ENCODE data around the gene SDF4.

SDF4 gene

GRCh38 chr1:1244192-1244811 is 12.5 kb upstream of the SDF4 start:
- in situ Hi-C loops (cut with MboI; ENCODE audit: low pct_unique_long_range_greater_than_20kb, low sequenced_read_pairs) = loop anchor here (25.0 kb wide), 1 partner anchor 107 kb away; no protein-coding TSS in a partner anchor
- no peak for DNase-seq

DNA sequence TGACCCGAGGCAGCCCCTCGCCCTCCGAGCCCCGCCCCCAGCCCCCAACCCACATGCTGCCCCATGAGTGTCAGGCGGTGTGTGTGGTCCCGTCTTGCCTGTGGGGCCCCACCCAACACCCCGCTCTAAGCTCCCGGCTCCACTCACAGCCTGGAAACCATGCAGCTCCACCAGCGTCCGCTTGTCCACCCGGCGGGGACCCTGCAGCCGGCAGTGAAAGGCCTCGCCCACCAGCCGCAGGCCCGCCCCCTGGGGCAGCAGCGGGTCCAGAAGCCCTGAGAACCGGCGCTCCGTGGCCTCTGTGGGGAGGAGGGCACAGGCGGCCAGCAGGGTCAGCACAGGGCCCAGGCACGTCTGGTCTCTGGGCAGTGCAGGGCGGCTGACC is 12.0 kb upstream of the SDF4 start:
- no peak for DNase-seq
- in situ Hi-C loops (cut with MboI; ENCODE audit: low pct_unique_long_range_greater_than_20kb, low sequenced_read_pairs) = loop anchor here (25.0 kb wide), 1 partner anchor 106 kb away; no protein-coding TSS in a partner anchor

- in situ Hi-C loops (cut with MboI; ENCODE audit: low pct_unique_long_range_greater_than_20kb, low sequenced_read_pairs) = loop anchor here (25.0 kb wide), 1 partner anchor 106 kb away; no protein-coding TSS in a partner anchor
- no peak for DNase-seq
These were observed 11.5 kb upstream of the SDF4 start for GRCh38 chr1:1243266-1243660.

DNA sequence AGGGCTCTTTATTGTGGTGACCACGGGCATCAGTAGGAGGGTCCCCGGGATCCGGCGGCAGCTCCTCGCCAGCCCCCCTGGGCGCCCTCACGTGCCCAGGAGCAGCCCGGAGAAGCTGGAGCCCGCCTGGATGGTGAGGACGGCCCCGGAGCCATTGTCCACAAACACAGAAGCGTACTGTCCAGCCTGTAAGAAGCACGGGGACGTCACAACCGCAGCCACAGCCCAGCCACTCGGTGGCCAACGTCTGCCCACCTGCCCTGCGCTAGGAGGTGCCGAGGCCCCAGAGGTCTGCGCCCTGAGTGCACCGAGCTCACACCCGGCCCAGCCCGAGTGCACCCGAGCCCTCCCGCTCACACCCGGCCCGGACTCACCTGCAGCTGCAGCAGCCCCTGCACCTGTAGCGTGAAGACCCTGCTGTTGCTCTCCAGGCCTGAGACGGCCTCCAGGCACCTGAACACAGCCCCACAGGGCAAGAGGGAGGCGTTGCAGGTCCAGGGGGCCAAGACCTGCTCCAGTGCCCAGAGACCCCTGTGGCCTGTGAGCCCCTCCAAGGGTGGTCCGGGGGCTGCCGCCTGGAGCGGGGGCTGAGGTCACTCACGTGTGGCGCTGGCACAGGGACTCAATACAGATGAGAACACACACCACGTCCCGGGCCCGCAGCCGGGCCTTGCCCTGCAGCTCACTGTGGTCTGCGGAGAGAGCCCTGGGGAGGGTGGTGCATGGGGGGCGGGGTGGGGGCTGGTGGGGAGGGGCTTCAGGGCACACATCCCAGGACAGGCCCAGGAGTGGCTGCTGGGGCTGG is 10.9 kb upstream of the SDF4 start:
- no peak for DNase-seq
- in situ Hi-C loops (cut with MboI; ENCODE audit: low pct_unique_long_range_greater_than_20kb, low sequenced_read_pairs) = loop anchor here (25.0 kb wide), 1 partner anchor 105 kb away; no protein-coding TSS in a partner anchor

DNA sequence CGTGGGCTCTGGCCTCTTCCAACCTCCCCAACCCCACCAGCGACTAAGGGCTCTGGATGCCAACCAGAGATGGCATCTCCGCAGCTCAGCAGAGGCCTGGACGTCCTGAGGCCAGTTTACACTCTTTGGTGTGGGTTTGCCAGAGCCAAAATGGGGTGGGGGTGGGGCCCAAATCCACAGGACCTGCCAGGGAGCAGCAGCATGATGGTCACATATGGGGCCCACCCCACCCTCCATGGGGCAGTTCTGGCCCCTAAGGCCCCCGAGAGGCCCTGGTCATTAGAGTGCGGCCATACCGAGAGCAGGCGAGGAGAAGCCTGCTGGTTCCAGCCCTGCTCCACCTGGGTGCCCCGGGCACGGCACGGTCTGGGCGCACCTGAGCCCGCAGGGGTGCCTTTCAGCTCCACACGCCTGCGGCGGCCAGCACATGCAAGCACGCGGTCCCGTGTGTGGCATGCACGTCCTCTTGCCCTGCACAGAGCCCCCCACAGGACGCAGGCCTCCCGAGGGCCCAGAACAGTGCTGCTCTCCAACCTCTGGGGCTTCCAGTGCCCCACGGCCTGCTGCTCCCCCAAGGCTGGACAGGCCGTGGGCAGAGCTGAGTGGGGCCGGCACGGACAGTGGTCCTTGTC is 9.9 kb upstream of the SDF4 start:
- DNase-seq = no peak
- in situ Hi-C loops (cut with MboI; ENCODE audit: low pct_unique_long_range_greater_than_20kb, low sequenced_read_pairs) = loop anchor here (25.0 kb wide), 1 partner anchor 104 kb away; no protein-coding TSS in a partner anchor

GRCh38 chr1:1240822-1241587 is 9.2 kb upstream of the SDF4 start:
- no peak for DNase-seq
- in situ Hi-C loops (cut with MboI; ENCODE audit: low pct_unique_long_range_greater_than_20kb, low sequenced_read_pairs) = loop anchor here (25.0 kb wide), 1 partner anchor 104 kb away; no protein-coding TSS in a partner anchor

DNA sequence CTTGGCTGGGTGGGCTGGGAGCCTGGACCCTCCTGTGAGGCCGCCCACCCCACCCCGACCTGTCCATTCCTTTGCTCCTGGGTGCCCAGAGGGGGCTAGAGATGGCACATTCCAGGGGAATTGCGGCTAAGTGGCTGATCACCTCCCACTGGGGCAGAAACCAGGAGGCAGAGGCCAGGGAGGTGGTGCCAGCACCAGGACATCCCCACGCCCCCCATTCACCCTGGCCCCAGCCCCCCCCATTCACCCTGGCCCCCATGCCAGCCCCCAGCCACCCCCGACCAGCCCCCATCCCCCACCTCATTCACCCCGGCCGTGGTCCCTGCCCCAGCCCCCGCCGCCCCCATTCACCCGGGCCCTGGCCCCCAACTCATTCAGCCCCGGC is 8.5 kb upstream of the SDF4 start:
- DNase-seq = no peak
- in situ Hi-C loops (cut with MboI; ENCODE audit: low pct_unique_long_range_greater_than_20kb, low sequenced_read_pairs) = loop anchor here (25.0 kb wide), 1 partner anchor 103 kb away; no protein-coding TSS in a partner anchor

GRCh38 chr1:1239614-1240347 is 8.0 kb upstream of the SDF4 start:
- in situ Hi-C loops (cut with MboI; ENCODE audit: low pct_unique_long_range_greater_than_20kb, low sequenced_read_pairs) = loop anchor here (25.0 kb wide), 1 partner anchor 102 kb away; no protein-coding TSS in a partner anchor
- no peak for DNase-seq

- in situ Hi-C loops (cut with MboI; ENCODE audit: low pct_unique_long_range_greater_than_20kb, low sequenced_read_pairs) = loop anchor here (25.0 kb wide), 1 partner anchor 102 kb away; no protein-coding TSS in a partner anchor
- DNase-seq = no peak
These were observed 7.4 kb upstream of the SDF4 start for GRCh38 chr1:1239227-1239613.

DNA sequence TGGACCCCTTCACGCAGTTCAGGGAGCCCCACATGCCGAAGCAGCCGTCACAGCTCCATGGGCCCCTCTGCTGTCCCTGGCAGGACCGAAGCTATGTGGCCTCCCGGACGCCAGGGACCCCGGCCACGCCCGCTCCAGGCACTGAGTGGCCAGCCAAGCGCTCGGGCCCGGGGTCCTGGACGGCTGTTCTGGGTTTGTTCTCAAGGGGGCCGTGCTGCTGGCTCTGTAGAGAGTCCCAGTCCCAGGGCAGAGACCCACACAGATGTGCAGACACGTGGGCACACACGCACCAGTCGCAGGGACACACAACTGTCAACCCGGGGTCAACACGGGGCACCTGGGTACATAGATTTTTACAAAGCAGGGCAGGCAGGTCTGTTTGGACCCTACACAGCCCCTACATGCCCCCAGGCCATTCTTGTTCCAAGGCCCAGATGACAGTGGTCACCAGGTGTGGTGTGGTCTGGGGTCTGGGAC is 6.9 kb upstream of the SDF4 start:
- no peak for DNase-seq
- in situ Hi-C loops (cut with MboI; ENCODE audit: low pct_unique_long_range_greater_than_20kb, low sequenced_read_pairs) = loop anchor here (25.0 kb wide), 1 partner anchor 101 kb away; no protein-coding TSS in a partner anchor

GRCh38 chr1:1237874-1238701 is 6.3 kb upstream of the SDF4 start:
- in situ Hi-C loops (cut with MboI; ENCODE audit: low pct_unique_long_range_greater_than_20kb, low sequenced_read_pairs) = loop anchor here (25.0 kb wide), 1 partner anchor 101 kb away; no protein-coding TSS in a partner anchor
- no peak for DNase-seq

- no peak for DNase-seq
- in situ Hi-C loops (cut with MboI; ENCODE audit: low pct_unique_long_range_greater_than_20kb, low sequenced_read_pairs) = loop anchor here (25.0 kb wide), 1 partner anchor 100 kb away; no protein-coding TSS in a partner anchor
These were observed 5.4 kb upstream of the SDF4 start for GRCh38 chr1:1236945-1237873.

- in situ Hi-C loops (cut with MboI; ENCODE audit: low pct_unique_long_range_greater_than_20kb, low sequenced_read_pairs) = loop anchor here (25.0 kb wide), 1 partner anchor 99 kb away; no protein-coding TSS in a partner anchor
- no peak for DNase-seq
These were observed 4.5 kb upstream of the SDF4 start for GRCh38 chr1:1236176-1236763.

DNA sequence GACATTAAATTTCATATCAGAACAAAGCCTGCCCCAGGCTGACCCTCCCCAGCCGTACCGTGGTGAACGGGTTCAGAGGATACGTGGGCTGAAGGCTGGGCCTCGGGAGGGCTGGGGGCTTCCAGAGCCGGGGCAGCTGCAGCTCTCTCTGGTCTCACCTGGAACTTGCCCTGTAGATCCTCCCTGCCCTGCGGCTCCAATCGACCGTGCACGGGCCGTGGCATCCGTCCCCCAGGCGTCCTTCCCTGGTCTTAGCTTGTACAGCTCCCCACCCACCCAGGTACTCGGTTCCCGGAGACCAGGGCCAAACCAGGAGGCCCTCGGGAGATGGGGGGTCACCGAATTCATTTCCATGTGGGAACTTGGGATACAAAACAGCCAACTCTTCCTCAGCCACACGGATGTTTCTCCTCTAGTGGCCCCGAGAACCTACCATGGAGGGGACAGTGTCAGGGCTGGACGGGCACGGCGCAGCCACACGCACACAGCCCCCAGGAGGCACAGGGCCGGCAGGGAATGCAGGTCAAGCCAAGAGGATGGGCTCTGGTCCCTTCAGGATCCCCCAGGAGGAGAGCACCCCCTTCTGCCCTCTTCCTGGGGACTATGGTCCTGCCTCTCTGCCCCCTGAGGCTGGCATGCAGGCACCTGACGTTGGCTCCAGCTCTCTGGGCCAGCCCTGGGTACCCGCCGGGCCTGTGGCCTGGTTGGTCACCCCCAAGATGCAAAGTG is 3.4 kb upstream of the SDF4 start:
- DNase-seq = no peak
- in situ Hi-C loops (cut with MboI; ENCODE audit: low pct_unique_long_range_greater_than_20kb, low sequenced_read_pairs) = loop anchor here (25.0 kb wide), 1 partner anchor 98 kb away; no protein-coding TSS in a partner anchor

GRCh38 chr1:1234180-1234808 is 2.5 kb upstream of the SDF4 start:
- in situ Hi-C loops (cut with MboI; ENCODE audit: low pct_unique_long_range_greater_than_20kb, low sequenced_read_pairs) = loop anchor here (25.0 kb wide), 1 partner anchor 97 kb away; no protein-coding TSS in a partner anchor
- DNase-seq = no peak

Measured in KBM-7 (cell line).